K562 (cell line): ENCODE data around the gene C20orf96. TPM values are rescaled to one million over a fixed set of nuclear protein-coding genes. Genes with fewer than 3 reads are reported as not detected.

Source experiments
- CAMTA2 ChIP-seq: fragments of 250-450 bp; sonication (Bioruptor Pico); conservative IDR thresholded peaks from 2 replicates; pipeline ENCODE4 v1.5.1; 2022
- CHD1 ChIP-seq: fragments of 200-600 bp; sonication (generic); IDR thresholded peaks from one replicate; pipeline ENCODE4 v1.6.1; 2012; ENCODE audit warnings: mild to moderate bottlenecking, moderate library complexity, low read length, inconsistent platforms
- CREB1 ChIP-seq, 2 experiments: sonication (generic) in 1 of 2; formaldehyde crosslinking in 1 of 2; IDR thresholded peaks; 2 replicates each; pipeline versions ENCODE4 v1.6.1 to v1.8.0; 2012 to 2022; ENCODE audit warnings: inconsistent platforms in 1 of 2, mild to moderate bottlenecking in 1 of 2, missing genetic modification reagents in 1 of 2, moderate library complexity in 1 of 2
- CREB5 ChIP-seq: fragments of 250-450 bp; sonication (Bioruptor Pico); IDR thresholded peaks from 2 replicates; pipeline ENCODE4 v1.5.0; 2020; ENCODE audit warnings: mild to moderate bottlenecking
- DDX20 ChIP-seq: fragments of 450-650 bp; IDR thresholded peaks from 2 replicates; pipeline ENCODE4 v1.6.1; 2016; ENCODE audit warnings: missing genetic modification characterization, low read depth, mild to moderate bottlenecking, missing compliant biosample characterization, moderate library complexity
- DLX4 ChIP-seq: fragments of 250-450 bp; sonication (Bioruptor Pico); IDR thresholded peaks from 2 replicates; pipeline ENCODE4 v1.6.1; 2021; ENCODE audit warnings: mild to moderate bottlenecking
- DPF2 ChIP-seq: fragments of 450-650 bp; IDR thresholded peaks from 2 replicates; pipeline ENCODE4 v1.6.1; 2016
- E2F4 ChIP-seq: sonication (generic); formaldehyde crosslinking; IDR thresholded peaks from 2 replicates; pipeline ENCODE4 v1.8.0; 2022; ENCODE audit warnings: mild to moderate bottlenecking, low read depth, missing genetic modification reagents
- EP300 ChIP-seq: IDR thresholded peaks from 2 replicates; pipeline ENCODE4 v1.6.1; 2012; ENCODE audit warnings: low read length, improper control_type of control experiment
- ETV5 ChIP-seq: sonication (generic); formaldehyde crosslinking; IDR thresholded peaks from 2 replicates; pipeline ENCODE4 v1.4.0; 2020; ENCODE audit warnings: low read depth, mild to moderate bottlenecking, missing genetic modification reagents
- FOXA3 ChIP-seq, 2 experiments: fragments of 450-650 bp in 1 of 2; sonication (generic) in 1 of 2; formaldehyde crosslinking; IDR thresholded peaks in 1 of 2; conservative IDR thresholded peaks in 1 of 2; 2 replicates each; pipeline versions ENCODE4 v1.4.0 to v1.8.0; 2020 to 2022; ENCODE audit warnings: mild to moderate bottlenecking in 2 of 2, missing genetic modification reagents in 1 of 2
- FOXP1 ChIP-seq: sonication (generic); formaldehyde crosslinking; IDR thresholded peaks from 2 replicates; pipeline ENCODE4 v1.8.0; 2022; ENCODE audit warnings: mild to moderate bottlenecking, missing genetic modification reagents
- L3MBTL2 ChIP-seq: fragments of 450-650 bp; IDR thresholded peaks from 2 replicates; pipeline ENCODE4 v1.6.1; 2016; ENCODE audit warnings: mild to moderate bottlenecking, moderate library complexity
- MBD2 ChIP-seq: sonication (generic); IDR thresholded peaks from 2 replicates; pipeline ENCODE4 v1.6.1; 2016; ENCODE audit warnings: low read depth, borderline replicate concordance
- MEF2A ChIP-seq: IDR thresholded peaks from 2 replicates; pipeline ENCODE4 v1.6.1; 2011; ENCODE audit warnings: low read depth, mild to moderate bottlenecking, low read length, moderate library complexity; ENCODE audit not compliant: control insufficient read depth
- NCOA2 ChIP-seq, 2 experiments: fragments of 450-650 bp; IDR thresholded peaks; 2 replicates each; pipeline ENCODE4 v1.6.1; 2018; ENCODE audit warnings: mild to moderate bottlenecking in 2 of 2, moderate library complexity in 1 of 2; ENCODE audit not compliant: partially characterized antibody in 2 of 2
- NR4A1 ChIP-seq, 2 experiments: fragments of 250-450 bp in 1 of 2; fragments of 450-650 bp in 1 of 2; sonication (Bioruptor Pico) in 1 of 2; IDR thresholded peaks; 2 replicates each; pipeline versions ENCODE4 v1.4.0 to v1.6.1; 2016 to 2020; ENCODE audit warnings: mild to moderate bottlenecking in 2 of 2, missing compliant biosample characterization in 1 of 2, missing genetic modification characterization in 1 of 2, moderate library complexity in 1 of 2
- PHB2 ChIP-seq: fragments of 450-650 bp; IDR thresholded peaks from 2 replicates; pipeline ENCODE4 v1.6.1; 2017; ENCODE audit warnings: low read depth
- PHF20 ChIP-seq: fragments of 450-650 bp; IDR thresholded peaks from 2 replicates; pipeline ENCODE4 v1.6.1; 2018; ENCODE audit not compliant: partially characterized antibody
- PHTF2 ChIP-seq: fragments of 250-450 bp; sonication (Bioruptor Pico); IDR thresholded peaks from 2 replicates; pipeline ENCODE4 v1.5.0; 2021; ENCODE audit warnings: mild to moderate bottlenecking
- VEZF1 ChIP-seq: fragments of 200-800 bp; sonication (Bioruptor generic); IDR thresholded peaks from 2 replicates; pipeline ENCODE4 v1.6.1; 2017; ENCODE audit warnings: missing genetic modification characterization, missing compliant biosample characterization
- ZBTB8A ChIP-seq: fragments of 450-650 bp; IDR thresholded peaks from 2 replicates; pipeline ENCODE4 v1.6.1; 2018; ENCODE audit warnings: mild to moderate bottlenecking, moderate library complexity; ENCODE audit not compliant: partially characterized antibody
- ZNF780A ChIP-seq: fragments of 250-450 bp; sonication (Bioruptor Pico); IDR thresholded peaks from 2 replicates; pipeline ENCODE4 v1.5.0; 2021; ENCODE audit warnings: mild to moderate bottlenecking
- ZNF79 ChIP-seq: fragments of 250-450 bp; sonication (Bioruptor Pico); IDR thresholded peaks from 2 replicates; pipeline ENCODE4 v1.4.0; 2020; ENCODE audit warnings: low read depth, mild to moderate bottlenecking, moderate library complexity
- polyA plus RNA-seq, 8 experiments: library from polyadenylated mRNA; depleted of rRNA in 4 of 8; stranded (reverse) in 5 of 8; unstranded in 3 of 8; fragments of >200 nt; fragmentation: Nextera tagmentation in 2 of 8; fragmentation: Illumina TruSeq in 1 of 8; extraction: Ambion mirVana in 2 of 8; extraction: Trizol in 1 of 8; gene quantifications; 2 replicates each; pipeline versions ENCODE4 v1.2.1 to v1.2.3, GENCODE V29; 2011 to 2014; ENCODE audit warnings: inconsistent platforms in 1 of 8, missing spikeins in 1 of 8
- total RNA-seq, 7 experiments: library from RNA; depleted of rRNA in 6 of 7; stranded (reverse); fragments of >200 nt in 6 of 7; fragmentation: Illumina TruSeq in 2 of 7; extraction: Trizol in 2 of 7; gene quantifications; 2 replicates each; pipeline versions ENCODE4 v1.2.1 to v1.2.3, GENCODE V29; 2011 to 2021; ENCODE audit warnings: low replicate concordance in 1 of 7

Gene C20orf96
- total and polyA plus RNA-seq, 9 of the 15 experiments (the other 6 are each of a cell fraction or from before 2014, with no cell fraction given): 1.7 to 11.7 (median 4.2) TPM

GRCh38 chr20:290084-290831 lies at the start of gene C20orf96 (continued):
- no peak for TF ChIP-seq DDX20 (tag)
- no peak for TF ChIP-seq EP300
- TF ChIP-seq FOXP1 (CRISPR knock-in tag): no peak
- TF ChIP-seq PHF20: no peak
- TF ChIP-seq ZBTB8A: no peak
- peak; percentile 59; the same call in 1 of the 2 replicates for TF ChIP-seq L3MBTL2
- no peak for TF ChIP-seq CREB5 (CRISPR knock-in tag)
- no peak for TF ChIP-seq E2F4 (CRISPR knock-in tag)
- no peak for TF ChIP-seq PHTF2
- TF ChIP-seq NR4A1 (CRISPR knock-in tag; IDR thresholded peaks at IDR 0.05): no peak
- TF ChIP-seq NR4A1 (tag; IDR thresholded peaks at IDR 0.05): no peak
- no peak for TF ChIP-seq FOXA3 (CRISPR knock-in tag; conservative IDR thresholded peaks at IDR 0.05 in 1 of 2, IDR thresholded peaks at IDR 0.05 in 1 of 2)
- TF ChIP-seq PHB2: no peak
- TF ChIP-seq NCOA2 (IDR thresholded peaks at IDR 0.05; ENCODE audit: partially characterized antibody in 2 of 2): no peak
- no peak for TF ChIP-seq CHD1
- TF ChIP-seq MBD2: no peak
- no peak for TF ChIP-seq ZNF780A (CRISPR knock-in tag)
- TF ChIP-seq CAMTA2 (CRISPR knock-in tag): no peak
- no peak for TF ChIP-seq DPF2
- no peak for TF ChIP-seq ETV5 (CRISPR knock-in tag)
- no peak for TF ChIP-seq MEF2A
- TF ChIP-seq DLX4 (CRISPR knock-in tag): no peak
- TF ChIP-seq VEZF1 (CRISPR knock-in tag): peak; percentile 43; the same call in 1 of the 2 replicates
- no peak for TF ChIP-seq ZNF79 (CRISPR knock-in tag)
- TF ChIP-seq CREB1 (IDR thresholded peaks at IDR 0.05): no peak
- peak; percentile 19; the same call in 1 of the 2 replicates for TF ChIP-seq CREB1 (CRISPR knock-in tag; IDR thresholded peaks at IDR 0.05)
